HG02981 (cell line): ENCODE measurements around the gene SMAD7.

Source experiments
- ATAC-seq: cut with Tn5 transposase; IDR thresholded peaks from one replicate; pipeline ENCODE4 v1.9.1; 2021; ENCODE audit warnings: mild to moderate bottlenecking, moderate library complexity; ENCODE audit not compliant: unreplicated experiment

Gene SMAD7

DNA sequence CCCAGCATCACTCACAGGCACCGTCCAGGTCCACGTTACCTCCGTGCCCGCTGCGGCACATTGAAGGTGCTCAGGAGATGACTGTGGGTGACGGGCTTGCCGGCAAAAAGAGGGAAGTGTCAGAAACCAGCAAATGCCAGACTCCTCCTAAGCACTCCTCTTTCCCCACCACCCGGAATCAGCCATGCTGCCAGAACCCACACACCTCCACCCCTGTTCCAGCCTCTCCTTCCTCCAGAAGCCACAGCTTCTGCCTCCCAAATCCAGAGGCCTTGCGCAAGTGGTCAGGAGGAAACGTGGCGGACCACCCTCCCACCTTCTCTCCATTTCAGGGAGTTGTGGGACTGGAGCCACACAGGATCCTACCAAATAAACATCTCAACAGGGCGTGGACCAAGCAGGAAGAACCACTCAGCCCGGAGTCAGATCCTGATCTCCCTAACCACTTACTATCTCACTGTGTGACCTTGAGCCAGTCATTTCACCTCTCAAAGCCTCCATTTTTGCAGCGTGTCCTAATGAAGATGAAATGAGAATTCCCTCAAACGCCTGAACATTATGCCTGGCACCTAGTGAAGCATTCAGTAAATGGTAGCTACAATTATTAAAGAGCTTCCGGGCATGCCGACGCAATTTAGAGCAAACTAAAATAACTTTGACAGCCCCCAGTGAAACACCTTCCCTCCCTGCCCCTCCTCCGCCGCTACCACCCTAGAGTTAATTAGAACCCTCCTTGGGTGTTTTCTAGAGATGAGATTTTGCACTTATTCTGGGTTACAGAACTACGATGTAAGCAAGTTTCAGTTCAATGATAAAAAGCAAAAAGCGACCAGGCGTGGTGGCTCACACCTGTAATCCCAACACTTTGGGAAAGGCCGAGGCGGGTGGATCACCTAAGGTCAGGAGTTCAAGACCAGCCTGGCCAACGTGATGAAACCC, 32.9 kb downstream of the SMAD7 start:
- no peak for ATAC-seq

DNA sequence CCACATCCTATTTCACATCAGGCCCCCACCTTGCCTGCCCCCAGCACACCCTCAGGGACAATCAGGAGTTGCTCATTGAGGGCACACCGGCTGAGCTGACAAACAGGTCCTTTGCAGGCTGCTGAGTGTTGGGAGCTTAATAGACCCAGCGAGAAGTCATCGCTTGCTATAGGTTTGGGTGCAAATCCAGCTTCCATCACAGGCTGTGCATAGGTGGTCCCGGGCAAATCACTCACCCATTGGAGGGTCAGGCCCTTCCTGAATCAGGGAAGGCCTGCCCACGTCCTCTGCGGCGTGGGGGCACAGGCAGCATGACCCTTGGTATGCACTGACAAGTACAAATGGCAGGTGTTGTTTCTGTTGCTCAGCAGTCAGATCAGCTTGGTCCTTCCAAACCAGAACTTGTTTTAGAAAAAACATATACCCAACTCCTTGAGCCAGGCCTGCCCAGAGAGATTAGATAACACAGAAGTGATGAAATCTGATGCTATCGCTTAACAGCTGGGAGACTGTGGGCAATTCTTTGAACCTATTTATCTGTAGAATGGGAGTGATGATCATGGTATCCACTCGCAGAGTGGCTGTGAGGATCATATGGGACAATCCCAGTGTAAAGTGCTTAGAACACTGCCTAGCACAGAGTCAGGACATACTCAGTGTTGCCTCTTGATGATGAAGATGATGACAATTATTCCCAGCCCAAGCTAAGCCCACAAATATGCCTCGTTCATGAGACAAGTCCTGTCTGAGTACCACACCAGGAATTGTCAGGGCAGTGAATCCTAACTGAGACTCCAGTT, 34.9 kb downstream of the SMAD7 start:
- ATAC-seq: no peak

DNA sequence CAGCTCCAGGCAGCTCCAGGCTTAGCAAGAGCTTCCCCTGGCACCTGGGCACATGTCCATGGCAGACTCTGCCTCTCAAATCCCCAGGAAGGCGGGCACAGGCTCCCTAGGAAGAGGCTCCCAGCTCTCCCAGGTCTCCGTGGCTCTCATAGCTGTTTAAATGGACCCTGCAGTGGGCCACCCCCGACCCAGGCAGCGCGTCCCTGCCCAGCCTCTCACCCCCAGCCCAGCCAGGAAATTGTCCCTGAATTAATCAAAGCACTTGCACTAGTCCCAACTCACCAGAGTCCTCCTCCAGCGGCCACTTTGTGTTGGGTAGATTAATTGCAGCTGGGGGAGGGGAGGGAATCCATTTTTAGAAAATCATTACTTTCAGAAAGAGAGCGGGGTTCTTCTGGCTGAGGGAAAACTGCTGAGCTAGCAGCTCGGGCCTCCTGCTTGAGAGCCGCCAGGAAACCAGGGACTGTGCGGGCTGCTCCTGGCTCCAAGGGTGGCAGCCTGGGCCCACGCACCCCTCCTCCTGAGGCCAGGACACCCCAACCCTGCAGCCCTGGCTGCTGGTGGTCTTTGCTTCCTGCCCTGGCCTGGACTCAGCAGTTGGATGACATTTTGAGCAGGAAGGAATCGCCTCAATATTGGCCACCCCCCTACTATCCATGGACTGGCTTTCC, 36.0 kb downstream of the SMAD7 start:
- no peak for ATAC-seq

DNA sequence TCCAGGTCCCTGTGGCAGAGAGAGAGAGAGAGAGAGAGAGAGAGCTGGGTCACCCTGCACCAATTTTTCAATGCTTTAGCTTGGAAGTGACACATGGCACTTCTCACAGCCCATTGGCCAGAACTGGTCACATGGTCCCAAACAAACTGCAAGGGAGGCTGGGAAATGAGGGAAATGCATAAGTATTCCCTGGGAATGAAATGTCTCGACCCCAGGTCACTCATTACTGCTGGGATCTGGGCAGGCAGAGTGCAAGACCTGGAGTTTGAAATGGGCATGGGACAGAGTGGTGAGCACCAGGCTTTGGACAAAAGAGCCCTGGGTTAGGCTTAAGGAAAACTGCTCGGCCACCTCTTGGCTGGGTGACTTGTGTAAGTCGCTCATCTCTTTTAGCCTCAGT, 37.0 kb downstream of the SMAD7 start:
- ATAC-seq: no peak

DNA sequence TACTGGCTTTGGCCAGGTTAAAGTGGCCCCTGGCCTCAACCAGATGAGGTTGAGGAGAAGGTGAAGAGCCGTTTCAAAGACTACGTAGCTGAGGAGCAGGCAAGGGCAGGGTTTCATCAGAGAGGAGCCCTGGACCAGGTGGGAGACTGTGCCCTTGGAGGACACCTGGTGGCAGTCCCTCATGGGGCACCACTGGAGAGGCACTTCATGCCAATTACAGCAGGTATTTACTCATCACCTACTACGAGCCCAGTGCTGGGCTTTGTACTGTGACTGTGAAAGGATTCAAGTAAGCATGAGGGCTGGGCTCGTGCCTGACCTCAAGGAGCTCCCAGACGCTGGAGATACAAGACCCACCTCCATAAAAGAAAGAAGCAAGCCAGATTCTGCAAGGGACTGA, 37.6 kb downstream of the SMAD7 start:
- no peak for ATAC-seq

DNA sequence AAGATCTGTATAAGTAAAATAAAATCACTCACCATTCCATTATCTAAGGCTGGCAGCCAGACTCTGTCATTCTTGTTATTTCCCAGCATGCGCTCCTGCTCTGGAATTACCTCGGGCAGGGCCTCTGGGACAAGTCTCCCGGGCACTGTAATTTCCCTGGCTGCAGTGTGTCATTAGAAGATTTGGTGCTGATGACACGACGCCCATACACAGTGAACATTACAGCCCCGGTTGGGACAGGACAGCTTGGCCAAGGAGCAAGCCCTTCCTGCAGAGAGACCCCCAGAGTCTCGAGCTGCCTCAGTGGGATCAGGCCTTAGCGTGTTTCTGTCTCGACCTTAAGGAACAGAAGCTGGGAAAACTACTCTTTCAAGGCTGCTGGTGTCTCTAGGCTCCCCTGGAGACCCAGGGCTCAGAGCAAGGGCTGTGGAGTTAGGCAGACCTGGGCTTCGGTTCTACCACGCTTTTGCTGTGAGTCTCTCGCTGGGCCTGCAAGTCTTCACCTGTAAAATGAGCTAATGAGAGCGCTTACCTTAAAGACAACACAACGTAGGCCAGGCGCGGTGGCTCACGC, 39.7 kb downstream of the SMAD7 start:
- ATAC-seq: no peak

DNA sequence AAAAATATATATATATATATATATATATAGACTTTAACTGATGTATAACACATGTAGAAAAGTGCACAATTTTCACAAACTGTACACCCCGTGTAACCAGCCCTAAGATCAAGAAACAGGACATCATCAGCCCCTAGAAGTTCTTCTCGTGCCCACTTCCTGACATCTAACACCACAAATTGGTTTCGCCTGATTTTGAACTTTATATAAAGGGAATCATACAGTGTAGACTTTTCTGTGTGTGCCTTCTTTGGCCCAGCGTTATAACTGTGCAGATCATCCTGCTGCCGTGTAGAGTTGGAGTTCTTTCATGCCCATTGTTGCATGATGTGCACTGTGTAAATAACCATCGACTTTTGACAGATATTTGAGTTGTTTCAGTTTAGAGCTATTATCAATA, 41.0 kb downstream of the SMAD7 start:
- ATAC-seq: no peak

DNA sequence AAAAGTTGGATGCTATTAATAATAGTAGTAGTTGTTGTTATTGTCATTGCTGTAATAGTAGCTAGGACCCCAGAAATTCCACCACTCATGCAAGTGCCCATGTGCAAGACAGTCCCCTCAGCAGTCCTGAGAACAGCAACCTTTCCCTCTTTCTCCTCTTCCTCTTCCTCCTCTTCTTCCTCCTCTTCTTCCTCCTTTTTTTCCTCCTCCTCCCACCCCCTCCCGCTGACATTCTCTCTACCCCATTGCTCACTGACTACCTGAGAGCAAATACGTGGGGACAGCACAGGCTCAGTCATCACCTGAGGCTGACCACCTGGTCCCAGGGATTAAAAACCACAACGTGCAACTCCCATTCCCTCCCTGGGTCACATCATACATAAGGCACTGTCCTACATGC, 41.8 kb downstream of the SMAD7 start:
- no peak for ATAC-seq

DNA sequence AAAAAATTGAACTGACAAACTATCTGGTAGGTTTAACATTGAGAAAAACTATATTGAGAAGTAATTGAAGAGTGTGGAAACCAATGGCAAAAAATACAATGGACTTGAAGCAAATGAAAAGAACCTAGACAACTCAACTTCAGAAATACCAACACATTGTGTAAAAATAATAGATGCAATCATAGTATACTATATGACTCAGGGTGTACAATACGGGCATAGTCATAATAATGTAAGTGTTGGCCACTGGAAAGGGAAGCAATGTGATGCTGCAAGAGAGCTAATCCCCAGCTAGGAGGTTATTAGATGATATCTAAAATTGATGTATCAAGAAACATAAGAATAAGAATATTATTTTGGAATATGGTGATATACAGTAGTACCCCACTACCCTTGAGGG, 45.3 kb downstream of the SMAD7 start:
- ATAC-seq: no peak

DNA sequence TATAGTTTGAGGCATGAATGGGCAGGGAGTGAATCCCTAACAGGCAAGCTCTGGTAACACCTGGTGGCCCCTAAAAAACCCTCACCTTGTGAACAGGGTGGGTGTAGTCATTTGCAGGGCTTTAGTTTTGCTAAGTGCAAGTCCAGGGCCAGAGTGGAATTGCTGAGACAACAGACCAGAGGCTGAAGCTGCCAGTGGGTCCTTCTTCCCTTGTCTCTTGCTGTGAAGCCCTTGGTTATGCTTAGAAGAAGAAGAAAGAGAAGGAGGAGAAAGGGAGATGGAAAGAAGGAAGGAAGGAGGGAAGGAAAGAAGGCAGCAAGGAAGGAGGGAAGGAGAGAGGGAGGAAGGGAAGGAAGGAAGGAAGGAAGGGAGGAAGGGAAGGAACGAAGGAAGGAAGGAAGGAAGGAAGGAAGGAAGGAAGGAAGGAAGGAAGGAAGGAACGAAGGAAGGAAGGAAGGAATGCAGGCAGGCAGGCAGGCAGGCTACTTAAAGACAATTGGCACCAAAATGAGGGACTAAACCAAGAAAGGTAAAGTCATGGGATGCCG, 45.8 kb downstream of the SMAD7 start:
- no peak for ATAC-seq

DNA sequence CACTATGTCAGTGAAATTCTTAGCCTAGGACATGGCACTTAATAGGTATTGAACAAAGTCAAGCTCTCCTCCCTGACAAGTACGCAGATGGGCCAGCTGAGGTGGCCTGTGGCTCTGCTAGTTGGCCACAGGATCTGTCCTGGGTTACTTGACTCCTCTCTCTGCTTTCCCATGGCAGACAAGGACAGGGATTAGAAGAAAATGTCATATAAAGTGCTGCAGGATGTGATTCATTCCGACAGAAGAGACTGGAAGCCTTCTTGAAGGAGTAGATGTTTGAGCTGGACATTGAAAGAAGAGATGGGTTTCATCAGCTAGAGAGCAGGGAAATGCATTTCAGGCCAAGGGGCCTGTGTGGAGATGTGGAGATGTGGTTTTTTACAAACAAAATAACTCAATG, 46.7 kb downstream of the SMAD7 start:
- ATAC-seq: no peak

DNA sequence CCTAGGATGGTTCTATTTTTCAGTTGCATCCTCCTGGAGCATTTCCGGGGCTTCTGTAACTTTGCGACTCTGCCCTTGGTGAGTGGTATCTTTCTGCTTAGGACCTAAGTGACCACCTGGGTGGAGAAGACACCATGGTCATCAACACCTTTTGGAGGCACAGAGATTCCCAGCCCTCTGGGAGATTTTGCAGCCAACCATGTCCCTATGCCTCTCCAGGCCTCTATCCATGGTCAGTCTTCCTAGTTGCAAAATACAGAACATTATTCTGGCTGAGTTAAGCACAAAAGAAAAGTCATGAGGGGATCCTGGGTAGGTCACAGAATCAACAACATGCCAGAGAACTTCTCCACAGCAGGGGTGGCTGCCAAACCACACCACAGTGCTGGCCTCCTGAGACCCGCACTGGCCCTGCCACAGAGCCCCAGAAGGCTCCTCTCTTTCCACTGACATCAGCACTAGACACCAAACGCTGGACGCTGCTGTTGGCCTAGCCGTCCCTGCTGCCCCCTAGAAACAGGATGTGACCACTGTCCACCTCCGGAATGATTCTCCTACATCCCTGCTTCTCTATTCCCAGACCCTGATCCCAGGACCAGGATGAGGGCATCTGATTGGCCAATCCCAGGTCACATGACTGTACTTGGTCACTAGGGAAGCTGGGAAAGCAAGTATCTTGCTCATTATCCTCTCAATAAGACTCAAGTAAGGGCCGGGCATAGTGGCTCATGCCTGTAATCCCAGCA, 47.7 kb downstream of the SMAD7 start:
- ATAC-seq: no peak

DNA sequence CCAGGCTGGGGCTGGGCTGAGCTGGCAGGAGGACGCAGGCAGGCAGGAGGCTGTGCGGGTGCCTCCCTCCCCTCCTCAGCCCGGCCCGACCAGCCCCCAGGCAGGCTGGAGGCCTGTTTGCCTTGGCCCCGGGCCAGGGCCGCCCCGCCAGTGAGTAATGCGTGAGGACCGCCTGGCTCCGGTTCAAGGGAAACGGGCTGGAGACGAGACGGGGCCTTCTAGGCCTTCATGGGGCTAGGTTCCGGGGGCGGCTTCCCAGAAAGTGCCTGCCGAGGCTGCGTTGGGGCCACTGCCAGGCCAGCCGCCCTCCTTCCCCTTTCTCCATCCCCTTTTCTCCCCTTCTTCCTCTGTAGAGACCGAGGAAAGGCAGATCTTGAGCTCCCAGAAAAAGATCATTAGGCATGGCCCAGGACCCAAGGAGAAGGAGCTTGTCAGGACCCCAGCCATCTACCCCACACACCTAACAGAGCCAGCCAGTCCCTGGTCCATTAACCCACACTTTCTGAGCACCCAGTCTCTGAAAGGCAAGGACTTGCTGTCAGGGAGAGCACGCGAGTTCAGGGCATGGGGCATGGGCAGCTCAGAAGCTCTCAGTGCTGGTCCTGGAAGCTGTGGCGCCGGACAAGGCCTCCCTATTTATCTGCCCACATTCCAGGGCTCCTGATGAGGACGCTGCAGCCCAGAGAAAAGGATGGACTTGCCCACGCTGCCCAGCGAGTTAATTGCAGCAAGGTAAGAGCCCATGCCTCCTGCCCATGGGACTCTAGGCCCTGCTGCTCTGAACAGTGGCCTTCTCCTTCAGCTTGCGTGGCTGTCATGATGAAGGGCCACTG, 48.5 kb downstream of the SMAD7 start:
- no peak for ATAC-seq

DNA sequence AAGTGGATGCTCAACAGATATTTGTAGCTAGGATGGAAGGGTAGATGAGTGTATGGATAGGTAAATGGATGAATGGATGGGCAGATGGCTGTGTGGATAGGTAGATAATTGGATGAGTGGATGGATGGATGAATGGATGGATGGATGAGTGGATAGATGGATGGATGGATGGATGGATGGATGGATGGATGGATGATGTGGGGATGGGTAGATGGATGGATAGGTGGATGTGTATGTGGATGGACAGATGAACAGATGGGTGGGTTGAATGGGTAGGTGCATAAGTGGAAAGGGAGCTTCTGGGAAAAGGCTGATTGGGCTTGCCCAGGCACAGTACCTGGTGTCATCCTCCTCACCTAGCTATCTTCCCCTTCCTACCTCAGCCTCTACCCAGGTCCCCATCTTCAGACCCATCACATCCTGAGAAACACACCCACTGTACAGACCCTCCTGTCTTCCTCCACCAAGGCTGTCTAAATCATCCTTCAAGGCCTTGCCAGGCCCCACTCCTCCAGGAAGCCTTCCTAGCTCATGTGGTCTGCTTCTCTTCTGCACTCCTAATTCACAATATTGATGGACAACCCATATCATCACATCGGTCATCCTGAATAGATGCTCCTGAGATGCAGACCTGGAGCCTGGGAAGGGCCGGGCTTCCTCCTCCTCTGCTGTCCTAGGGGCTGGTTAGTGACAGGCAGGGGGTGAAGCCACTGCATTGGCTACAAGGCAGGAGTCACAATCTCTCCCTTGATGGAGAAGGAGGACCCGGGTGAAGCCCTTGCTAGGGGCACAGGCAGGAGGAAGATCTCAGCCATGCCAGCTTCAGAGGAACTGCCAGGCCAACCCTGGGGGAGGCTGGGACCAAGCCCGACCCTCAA, 49.4 kb downstream of the SMAD7 start:
- no peak for ATAC-seq

DNA sequence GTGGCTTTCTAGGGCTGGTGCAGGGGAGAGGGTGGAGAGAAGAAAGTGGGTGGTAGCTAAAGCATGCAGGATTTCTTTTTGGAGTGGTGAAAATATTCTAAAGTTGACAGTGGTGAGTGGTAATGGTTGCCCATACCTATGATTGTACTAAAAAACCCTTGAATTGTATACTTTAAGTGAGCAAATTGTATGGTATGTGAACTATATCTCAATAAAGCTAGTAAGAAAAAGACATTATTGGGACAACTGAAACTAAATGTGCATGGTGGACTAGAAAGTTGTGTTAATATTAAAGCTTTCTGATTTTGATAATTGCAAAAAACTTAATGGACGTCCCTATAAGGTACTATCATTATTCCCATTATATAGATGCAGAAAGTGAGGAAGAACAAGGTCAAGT, 50.3 kb downstream of the SMAD7 start:
- no peak for ATAC-seq

DNA sequence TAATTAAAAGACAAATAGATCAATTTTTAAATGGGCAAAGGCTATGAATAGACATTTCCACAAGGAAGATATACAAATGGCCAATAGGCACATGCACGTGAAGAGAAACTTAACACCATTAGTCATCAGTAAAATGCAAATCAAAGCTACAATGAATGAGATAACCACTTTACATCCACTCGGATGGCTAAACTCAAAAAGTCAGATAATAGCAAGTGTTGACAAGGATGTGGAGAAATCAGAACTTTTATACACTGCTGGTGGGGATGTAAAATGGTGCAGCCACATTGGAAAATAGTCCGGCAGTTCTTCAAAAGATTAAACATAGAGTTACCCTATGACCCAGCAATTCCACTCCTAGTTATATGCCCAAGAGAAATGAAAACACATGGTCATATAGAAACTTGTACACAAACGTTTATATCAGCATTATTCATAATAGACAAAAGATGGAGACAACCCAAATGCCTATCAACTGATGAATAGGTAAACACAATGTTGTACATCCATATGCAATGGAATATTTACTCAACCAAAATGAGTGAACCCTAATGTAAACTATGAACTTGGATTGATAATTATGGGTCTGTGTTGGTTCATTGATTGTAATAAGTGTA, 51.1 kb downstream of the SMAD7 start:
- no peak for ATAC-seq

DNA sequence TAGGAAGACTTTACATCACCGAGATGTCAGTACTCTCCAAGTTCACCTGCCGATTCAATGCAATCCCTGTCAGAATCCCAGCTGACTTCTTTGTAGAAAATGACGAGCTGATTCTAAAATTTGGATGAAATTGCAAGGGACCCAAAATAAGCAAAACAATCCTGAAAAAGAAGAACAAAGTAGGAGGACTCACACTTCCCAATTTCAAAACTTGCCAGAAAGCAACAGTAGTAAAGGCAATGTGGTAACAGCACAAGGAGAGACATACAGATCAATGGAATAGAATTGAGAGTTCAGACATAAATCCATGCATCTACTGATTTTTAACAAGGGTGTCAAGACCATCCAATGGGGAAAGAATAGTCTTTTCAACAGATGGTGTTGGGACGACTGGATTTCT, 52.2 kb downstream of the SMAD7 start:
- no peak for ATAC-seq

DNA sequence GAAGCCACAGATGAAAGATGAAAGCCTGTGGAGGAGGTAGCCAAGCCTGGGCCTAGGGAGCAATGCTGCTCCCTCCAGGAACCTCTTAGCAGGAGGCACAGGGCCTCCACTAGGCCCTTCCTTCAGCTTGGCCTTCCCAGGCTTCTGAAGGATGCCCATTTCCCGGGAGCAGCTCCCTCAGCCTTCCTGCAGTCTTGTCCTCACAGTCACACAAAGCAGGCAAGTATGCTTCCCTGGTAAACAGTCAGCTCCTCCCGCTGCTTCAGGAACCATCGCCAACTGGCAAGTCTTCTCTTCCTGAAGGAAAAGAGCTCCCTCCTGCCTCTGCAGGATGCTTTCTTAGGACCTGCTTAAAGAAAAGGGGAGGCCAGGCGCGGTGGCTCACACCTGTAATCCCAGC, 53.2 kb downstream of the SMAD7 start:
- no peak for ATAC-seq
